HG03571 (cell line): ENCODE data around the gene TNFSF13.
"Not testable (repeated sequence)": the region's sequence is repeated elsewhere in the genome, so short reads cannot be mapped to it uniquely, and the experiment has no call there.

Source experiments
- ATAC-seq: cut with Tn5 transposase; IDR thresholded peaks from one replicate; pipeline ENCODE4 v1.9.1; 2021; ENCODE audit not compliant: unreplicated experiment

TNFSF13 gene

DNA sequence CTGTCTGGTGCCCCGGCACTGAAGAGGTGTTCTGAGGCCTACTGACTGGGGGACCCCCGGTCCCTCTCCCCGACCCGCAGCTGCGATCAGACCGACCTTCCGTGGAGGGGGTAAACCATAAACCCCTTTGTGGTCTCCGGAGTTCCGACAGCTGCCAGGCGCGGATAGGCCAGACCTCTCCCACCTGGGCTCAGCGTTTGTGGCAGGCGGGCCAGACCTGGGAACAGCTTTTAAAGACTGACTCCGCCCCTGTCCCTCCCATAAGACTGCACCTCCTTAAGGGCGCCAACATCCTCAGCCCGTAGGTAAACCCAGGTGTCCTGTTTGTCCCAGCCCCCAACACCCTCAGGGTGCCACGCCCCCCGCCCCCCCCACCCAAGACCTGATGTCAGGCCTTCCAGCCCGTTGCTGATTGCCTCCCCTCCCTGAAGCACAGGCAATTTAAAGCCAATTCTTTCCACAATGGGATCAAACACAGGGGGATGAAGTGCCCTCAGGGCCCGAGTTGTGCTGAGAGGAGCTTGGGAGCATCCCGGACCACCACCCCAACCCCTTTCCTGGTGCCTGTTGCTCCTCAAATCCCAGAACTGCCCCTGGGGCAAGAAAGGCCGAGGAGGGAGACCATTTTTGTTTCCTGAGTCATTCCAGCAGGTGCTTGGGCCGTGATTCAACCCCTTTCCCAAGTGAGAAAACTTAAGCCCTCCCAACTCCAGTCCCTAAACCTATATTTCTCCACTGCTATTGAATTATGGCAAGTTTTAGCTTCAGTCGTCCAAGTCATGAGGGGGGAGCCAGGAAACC, 31.5 kb downstream of the TNFSF13 start, which contains the start of gene SOX15:
Gene SOX15, minus strand, starts transcription at position 204 of the 801 bp plus-strand sequence. CDS start 418 bp downstream, outside the sequence.
- no peak for ATAC-seq

DNA sequence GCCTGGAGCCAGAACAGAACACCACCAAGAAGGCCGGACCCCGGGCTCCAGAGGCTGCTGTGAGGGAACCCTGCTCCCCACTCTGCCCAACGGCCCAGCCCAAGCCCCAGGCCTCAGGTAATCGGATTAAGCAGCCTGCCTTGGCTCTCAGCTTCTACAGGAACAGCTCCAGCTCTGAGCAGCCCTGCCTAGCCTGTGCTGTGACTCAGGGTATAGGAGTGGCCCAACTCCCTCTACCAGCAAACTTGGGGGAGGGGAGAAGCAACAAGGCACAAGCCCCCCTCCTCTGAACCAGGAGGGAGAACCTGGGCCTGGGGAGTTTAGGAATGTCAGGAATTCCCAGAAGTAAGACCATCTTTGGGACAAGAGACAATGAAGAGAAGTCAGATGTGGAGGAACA, 32.2 kb downstream of the TNFSF13 start:
- ATAC-seq, result no peak

DNA sequence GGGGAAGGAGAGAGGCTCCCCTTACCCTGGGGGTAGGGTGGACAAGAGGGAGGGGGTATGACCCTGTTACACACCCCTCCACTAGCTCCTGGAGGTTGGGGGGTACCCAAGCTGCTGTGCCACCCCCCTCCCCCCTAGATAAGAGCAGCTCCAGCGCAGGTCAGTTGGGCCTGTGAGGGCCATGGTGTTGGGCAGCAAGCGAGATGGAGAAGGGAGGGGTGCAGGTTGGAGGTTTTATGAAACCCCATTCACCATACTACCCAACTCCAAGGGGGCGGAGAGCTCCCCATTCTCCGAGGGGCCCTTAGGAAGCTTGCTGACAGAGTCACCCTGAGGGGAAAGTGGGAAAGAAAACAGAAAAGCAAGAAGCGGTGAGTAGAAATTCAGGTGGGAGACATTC, 33.0 kb downstream of the TNFSF13 start:
- ATAC-seq, result no peak

DNA sequence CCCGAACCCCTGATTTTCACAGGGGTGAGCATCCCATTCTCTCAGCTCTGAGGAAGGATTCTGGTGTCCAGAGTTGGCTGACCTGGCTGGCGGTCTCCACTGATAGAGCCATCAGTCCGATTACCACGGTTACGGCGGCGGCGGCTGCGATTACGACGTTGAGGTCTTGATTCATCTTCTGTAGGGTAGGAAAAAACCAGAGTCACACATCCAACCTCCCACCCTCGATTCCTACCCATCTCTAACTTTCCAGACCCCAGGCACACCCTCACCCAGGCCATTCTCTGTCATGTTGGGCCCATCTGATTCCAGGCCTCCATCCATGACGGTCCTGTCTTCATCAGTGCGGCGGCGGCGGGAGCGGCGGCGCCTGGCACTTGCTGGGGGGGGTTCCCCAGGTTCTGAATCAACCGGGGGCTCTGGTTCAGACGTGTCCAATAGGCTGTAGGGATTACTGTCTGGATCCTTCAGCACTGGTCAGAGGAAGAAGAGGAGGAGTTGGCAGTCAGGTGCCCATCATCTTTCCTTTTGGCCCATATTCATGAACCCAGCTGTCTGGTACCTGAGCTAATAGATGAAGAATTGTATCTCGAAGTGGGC, 34.0 kb downstream of the TNFSF13 start:
- ATAC-seq, result no peak

DNA sequence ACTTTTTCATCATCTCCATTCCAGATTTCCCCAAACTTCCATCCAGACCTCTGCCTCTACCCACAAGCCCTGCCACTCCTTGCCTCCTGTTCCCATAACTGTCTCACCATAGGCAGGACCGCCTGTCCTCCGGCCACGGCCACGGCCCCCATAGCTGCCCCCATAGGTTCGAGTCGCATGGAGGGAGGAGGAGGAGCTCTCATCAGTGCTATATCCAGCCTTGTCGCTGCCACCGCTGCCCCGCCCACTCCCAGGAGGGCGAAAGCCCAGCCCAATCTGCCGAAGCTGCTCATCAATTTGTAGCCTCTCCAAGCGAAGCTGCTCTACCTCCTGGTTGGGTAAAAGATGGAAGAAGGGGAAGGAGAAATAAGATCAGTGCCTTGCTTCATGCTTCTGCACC, 34.7 kb downstream of the TNFSF13 start:
- no peak for ATAC-seq

DNA sequence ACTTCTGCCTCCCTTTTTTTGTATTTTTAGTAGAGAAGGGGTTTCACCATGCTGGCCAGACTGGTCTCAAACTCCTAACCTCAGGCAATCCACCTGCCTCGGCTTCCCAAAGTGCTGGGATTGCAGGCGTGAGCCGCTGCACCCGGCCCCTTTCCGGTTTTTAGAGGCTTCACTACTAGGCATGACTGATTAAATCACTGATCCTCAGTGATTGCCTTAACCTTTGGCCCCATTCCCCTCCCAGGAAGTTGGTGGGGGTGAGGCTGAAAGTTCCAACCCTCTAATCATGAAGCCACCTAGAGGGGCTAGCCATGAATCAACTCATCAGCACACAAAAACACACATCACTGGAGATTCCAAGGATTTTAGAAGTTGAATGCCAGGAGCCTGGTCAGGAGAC, 39.0 kb downstream of the TNFSF13 start:
- ATAC-seq, result not testable (repeated sequence)

DNA sequence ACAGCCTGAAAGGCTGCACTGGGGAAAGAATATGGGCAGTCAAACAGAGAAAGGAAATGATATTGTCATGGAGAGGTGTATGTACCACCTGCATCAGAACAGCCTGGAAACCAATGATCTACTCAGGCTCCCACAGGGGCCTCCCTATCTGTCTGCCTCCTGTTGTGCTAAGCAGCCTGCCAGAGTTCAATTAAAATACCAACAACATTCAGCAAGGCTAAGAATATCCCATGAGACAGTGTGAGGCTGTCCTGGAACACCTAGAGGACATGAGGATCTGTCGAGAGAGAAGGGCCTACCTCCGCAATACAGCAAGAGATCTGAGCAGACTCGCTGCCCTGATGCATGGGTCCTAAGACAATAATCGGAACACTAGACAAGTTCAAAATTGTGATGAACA, 47.7 kb downstream of the TNFSF13 start:
- ATAC-seq, result no peak

DNA sequence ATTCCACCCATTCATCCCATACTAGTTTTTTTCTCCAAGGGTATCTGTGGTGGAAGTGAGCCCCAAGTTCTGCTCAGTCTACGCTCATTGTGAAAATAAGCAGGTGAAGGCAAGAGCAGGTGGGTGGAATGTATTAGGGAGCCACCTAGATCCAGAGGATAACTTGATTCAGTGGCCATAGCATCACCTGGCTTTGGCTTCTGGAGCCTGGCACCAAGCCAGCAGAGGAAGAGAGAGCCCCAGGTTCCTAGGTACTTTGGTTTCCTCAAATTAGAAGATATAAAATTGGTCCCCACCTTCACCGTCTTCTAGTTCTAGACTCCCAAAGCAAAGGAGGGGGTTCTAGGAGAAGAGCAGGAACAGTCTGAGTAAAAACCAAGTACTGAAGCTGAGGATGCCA, 52.1 kb downstream of the TNFSF13 start:
- ATAC-seq, result no peak
